Sigmoid colon (tissue), 7 donors: Measurements from ENCODE around the gene EHBP1L1. TPM values are rescaled to one million over a fixed set of nuclear protein-coding genes. Genes with fewer than 3 reads are reported as not detected.

ENCODE experiments used
- DNase-seq: peaks from one replicate; pipeline ENCODE4 v3.0.0-alpha.2; 2019
- H3K27ac ChIP-seq, 4 donors: fragments of 200-600 bp; sonication (generic); one replicate each; pipeline ENCODE4 v1.5.1; 2016 to 2019; ENCODE audit warnings: mild to moderate bottlenecking in 1 of 4
- H3K27me3 ChIP-seq, 3 donors: fragments of 200-600 bp; sonication (generic); one replicate each; pipeline ENCODE4 v1.5.1; 2019; ENCODE audit warnings: mild to moderate bottlenecking in 1 of 3
- H3K36me3 ChIP-seq, 4 donors: fragments of 200-600 bp; sonication (generic); one replicate each; pipeline ENCODE4 v1.5.1; 2016 to 2019
- H3K4me1 ChIP-seq, 4 donors: fragments of 200-600 bp; sonication (generic); one replicate each; pipeline ENCODE4 v1.5.1; 2017 to 2019
- H3K4me3 ChIP-seq, 4 donors: fragments of 200-600 bp; sonication (generic); one replicate each; pipeline ENCODE4 v1.5.1; 2017 to 2019; ENCODE audit warnings: mild to moderate bottlenecking in 2 of 4, moderate library complexity in 1 of 4
- H3K9me3 ChIP-seq, 4 donors: fragments of 200-600 bp in 3 of 4; sonication (generic) in 3 of 4; one replicate each; pipeline versions ENCODE4 v1.5.1 to v1.6.1; 2013 to 2019
- EP300 ChIP-seq, 4 donors: sonication (generic); formaldehyde crosslinking; IDR thresholded peaks; one replicate each; pipeline ENCODE4 v1.6.1; 2017; ENCODE audit warnings: antibody characterized with exemption in 4 of 4
- POLR2A ChIP-seq, 2 donors: fragments of 450-650 bp; IDR thresholded peaks; one replicate each; pipeline ENCODE4 v1.6.1; 2016; ENCODE audit warnings: antibody characterized with exemption in 2 of 2, mild to moderate bottlenecking in 2 of 2, moderate library complexity in 2 of 2
- POLR2AphosphoS5 ChIP-seq, 4 donors: sonication (generic); formaldehyde crosslinking; IDR thresholded peaks; one replicate each; pipeline ENCODE4 v1.6.1; 2017; ENCODE audit warnings: antibody characterized with exemption in 4 of 4
- WGBS, 2 donors: extraction: QIAGEN DNeasy Blood & Tissue Kit; methylation state at CpG; one replicate each; pipeline ENCODE4 v1.1.7; 2013; 5-methylcytosine and 5-hydroxymethylcytosine counted together
- intact Hi-C: fragments of 100-400 bp; cut with DNase I; formaldehyde crosslinking; loops from one replicate; pipeline ENCODE4 v1.15.1; 2023
- polyA plus RNA-seq, 3 donors: library from polyadenylated mRNA; stranded (reverse); fragments of 200-250 nt; gene quantifications; one replicate each; pipeline ENCODE4 v1.2.3, GENCODE V29; 2013
- total RNA-seq, 4 donors: library from RNA; depleted of rRNA; stranded (reverse); fragments of >200 nt; gene quantifications; one replicate each; pipeline ENCODE4 v1.1.0, GENCODE V29; 2016
- TF ChIP-seq, protein P1 (sequence below), 4 experiments: fragments of 450-650 bp in 3 of 4; fragments of 200-600 bp in 1 of 4; IDR thresholded peaks; one replicate each; pipeline ENCODE4 v1.5.1; 2016 to 2019; ENCODE audit warnings: antibody characterized with exemption in 4 of 4, mild to moderate bottlenecking in 3 of 4, moderate library complexity in 2 of 4
- donor health status: healthy with polysubstance abuse.
- donor health status: Bipolar disorder and iron deficiency.
- donor health status: healthy.

EHBP1L1 gene
- total and polyA plus RNA-seq, 7 donors = 31.2 to 366 (median 148) TPM

GRCh38 chr11:65554842-65555430, 20.9 kb upstream of the EHBP1L1 start:
- intact Hi-C loops = no loop called here
- peaks cover 11 to 33% (median 16%) of the 10 kb centered on the region in 4 donors for H3K36me3 ChIP-seq
- DNase-seq = no peak
- peak overlapping the region; percentile 96 to 99 (median 98) for H3K27ac ChIP-seq
- H3K4me3 ChIP-seq = no peak overlapping the region
- WGBS, 2 donors = 80 to 86% methylated on average over 4 of the region's 4 CpGs
- TF ChIP-seq, protein P1, sequence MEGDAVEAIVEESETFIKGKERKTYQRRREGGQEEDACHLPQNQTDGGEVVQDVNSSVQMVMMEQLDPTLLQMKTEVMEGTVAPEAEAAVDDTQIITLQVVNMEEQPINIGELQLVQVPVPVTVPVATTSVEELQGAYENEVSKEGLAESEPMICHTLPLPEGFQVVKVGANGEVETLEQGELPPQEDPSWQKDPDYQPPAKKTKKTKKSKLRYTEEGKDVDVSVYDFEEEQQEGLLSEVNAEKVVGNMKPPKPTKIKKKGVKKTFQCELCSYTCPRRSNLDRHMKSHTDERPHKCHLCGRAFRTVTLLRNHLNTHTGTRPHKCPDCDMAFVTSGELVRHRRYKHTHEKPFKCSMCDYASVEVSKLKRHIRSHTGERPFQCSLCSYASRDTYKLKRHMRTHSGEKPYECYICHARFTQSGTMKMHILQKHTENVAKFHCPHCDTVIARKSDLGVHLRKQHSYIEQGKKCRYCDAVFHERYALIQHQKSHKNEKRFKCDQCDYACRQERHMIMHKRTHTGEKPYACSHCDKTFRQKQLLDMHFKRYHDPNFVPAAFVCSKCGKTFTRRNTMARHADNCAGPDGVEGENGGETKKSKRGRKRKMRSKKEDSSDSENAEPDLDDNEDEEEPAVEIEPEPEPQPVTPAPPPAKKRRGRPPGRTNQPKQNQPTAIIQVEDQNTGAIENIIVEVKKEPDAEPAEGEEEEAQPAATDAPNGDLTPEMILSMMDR (IDR thresholded peaks at IDR 0.05) = no peak
- no peak for TF ChIP-seq POLR2AphosphoS5 (IDR thresholded peaks at IDR 0.05)
- no peak for TF ChIP-seq EP300 (IDR thresholded peaks at IDR 0.05)
- no peak for TF ChIP-seq POLR2A (IDR thresholded peaks at IDR 0.05)
- H3K27me3 ChIP-seq = no peaks in the 10 kb centered on the region
- peaks cover 0 to 65% (median 52%) of the 10 kb centered on the region in 4 donors for H3K4me1 ChIP-seq
- H3K9me3 ChIP-seq = no peaks in the 10 kb centered on the region

GRCh38 chr11:65555693-65556231, 20.1 kb upstream of the EHBP1L1 start:
- H3K27ac ChIP-seq = peak overlapping the region; percentile 96 to 99 (median 98)
- no peaks in the 10 kb centered on the region for H3K9me3 ChIP-seq
- H3K27me3 ChIP-seq = no peaks in the 10 kb centered on the region
- no peak overlapping the region for H3K4me3 ChIP-seq
- DNase-seq = peak; percentile 78
- WGBS, 2 donors = 47 to 61% methylated on average over 6 of the region's 6 CpGs
- intact Hi-C loops = loop anchor here (2.0 kb wide), 1 partner anchor 15 kb away; no protein-coding TSS in a partner anchor
- H3K36me3 ChIP-seq = peaks cover 10 to 32% (median 14%) of the 10 kb centered on the region in 4 donors
- TF ChIP-seq, protein P1 (IDR thresholded peaks at IDR 0.05) = no peak
- no peak for TF ChIP-seq POLR2A (IDR thresholded peaks at IDR 0.05)
- TF ChIP-seq POLR2AphosphoS5 (IDR thresholded peaks at IDR 0.05) = no peak
- TF ChIP-seq EP300 (IDR thresholded peaks at IDR 0.05) = no peak
- peaks cover 0 to 73% (median 61%) of the 10 kb centered on the region in 4 donors for H3K4me1 ChIP-seq

- 82 to 85% methylated on average over 12 of the region's 12 CpGs for WGBS, 2 donors
- TF ChIP-seq EP300 (IDR thresholded peaks at IDR 0.05) (no peak), POLR2A (IDR thresholded peaks at IDR 0.05) (no peak), POLR2AphosphoS5 (IDR thresholded peaks at IDR 0.05) (no peak)
- TF ChIP-seq, protein P1 (IDR thresholded peaks at IDR 0.05) = no peak
- H3K4me3 ChIP-seq = peak overlapping the region; percentile 55 to 85 (median 72)
- peaks cover 0 to 80% (median 67%) of the 10 kb centered on the region in 4 donors for H3K4me1 ChIP-seq
- H3K36me3 ChIP-seq = peaks cover 2 to 23% (median 6%) of the 10 kb centered on the region in 4 donors
- peak; percentile 70 for DNase-seq
- intact Hi-C loops = loop anchor here (2.0 kb wide), 1 partner anchor 16 kb away; no protein-coding TSS in a partner anchor
- no peaks in the 10 kb centered on the region for H3K27me3 ChIP-seq
- H3K9me3 ChIP-seq = no peaks in the 10 kb centered on the region
- H3K27ac ChIP-seq = peak overlapping the region; percentile 96 to 99 (median 98)
Observed at GRCh38 chr11:65556470-65557279, 19.2 kb upstream of the EHBP1L1 start.

DNA sequence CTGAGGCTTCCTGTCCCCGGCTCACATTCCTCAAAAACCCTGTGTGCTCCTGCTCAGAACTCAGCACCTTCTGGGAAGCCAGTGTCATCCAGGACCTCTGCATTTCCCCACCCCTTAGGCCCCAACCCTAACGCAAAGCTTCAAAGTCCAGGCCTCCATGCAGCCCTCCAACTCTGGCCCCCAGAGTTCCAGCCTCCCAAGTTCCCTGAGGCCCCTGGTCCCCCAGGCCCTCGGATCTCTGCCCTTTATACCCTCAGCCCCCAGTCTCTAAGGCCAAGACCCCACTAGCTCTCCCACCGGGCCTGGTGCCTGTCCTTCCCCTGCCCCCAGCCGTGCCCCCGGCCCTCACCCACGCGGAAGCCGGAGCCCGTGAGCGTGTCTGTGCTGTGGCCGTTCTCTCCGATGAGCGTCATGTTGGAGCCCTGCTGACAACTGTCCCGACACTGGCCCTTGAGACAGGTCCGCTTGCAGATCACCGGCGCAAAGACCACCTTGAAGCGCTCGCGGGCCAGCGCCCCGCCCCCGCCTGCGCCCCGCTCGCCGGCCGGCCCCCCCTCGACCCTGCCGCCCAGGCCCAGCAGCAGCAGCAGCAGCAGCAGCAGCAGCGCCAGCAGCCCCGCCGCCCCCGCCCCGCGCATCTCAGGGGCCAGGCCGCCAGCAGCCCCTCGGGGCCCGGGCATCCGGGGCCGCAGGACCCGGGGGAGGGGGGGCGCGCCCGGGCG, 18.4 kb upstream of the EHBP1L1 start:
- Histone ChIP-seq H3K9me3 (no peaks in the 10 kb centered on the region), H3K27me3 (no peaks in the 10 kb centered on the region), H3K27ac (peak overlapping the region; percentile 96 to 99 (median 98)), H3K4me3 (peak overlapping the region; percentile 55 to 85 (median 72)), H3K4me1 (peaks cover 0 to 72% (median 67%) of the 10 kb centered on the region in 4 donors), H3K36me3 (peaks cover 0 to 15% (median 5%) of the 10 kb centered on the region in 4 donors)
- no peak for TF ChIP-seq POLR2A (IDR thresholded peaks at IDR 0.05)
- TF ChIP-seq POLR2AphosphoS5 (IDR thresholded peaks at IDR 0.05) = no peak
- DNase-seq = peak; percentile 70
- intact Hi-C loops = loop anchor here (2.0 kb wide), 2 partner anchors 15 to 17 kb away; partner anchors contain the start of gene FAM89B
- WGBS, 2 donors = 6 to 12% methylated on average over 47 of the region's 47 CpGs
